HG02981 (cell line): ENCODE results near the gene APLF.
"Not testable (repeated sequence)": the region's sequence is repeated elsewhere in the genome, so short reads cannot be mapped to it uniquely, and the experiment has no call there.

Source experiments
- ATAC-seq: cut with Tn5 transposase; IDR thresholded peaks from one replicate; pipeline ENCODE4 v1.9.1; 2021; ENCODE audit warnings: mild to moderate bottlenecking, moderate library complexity; ENCODE audit not compliant: unreplicated experiment

Gene APLF

DNA sequence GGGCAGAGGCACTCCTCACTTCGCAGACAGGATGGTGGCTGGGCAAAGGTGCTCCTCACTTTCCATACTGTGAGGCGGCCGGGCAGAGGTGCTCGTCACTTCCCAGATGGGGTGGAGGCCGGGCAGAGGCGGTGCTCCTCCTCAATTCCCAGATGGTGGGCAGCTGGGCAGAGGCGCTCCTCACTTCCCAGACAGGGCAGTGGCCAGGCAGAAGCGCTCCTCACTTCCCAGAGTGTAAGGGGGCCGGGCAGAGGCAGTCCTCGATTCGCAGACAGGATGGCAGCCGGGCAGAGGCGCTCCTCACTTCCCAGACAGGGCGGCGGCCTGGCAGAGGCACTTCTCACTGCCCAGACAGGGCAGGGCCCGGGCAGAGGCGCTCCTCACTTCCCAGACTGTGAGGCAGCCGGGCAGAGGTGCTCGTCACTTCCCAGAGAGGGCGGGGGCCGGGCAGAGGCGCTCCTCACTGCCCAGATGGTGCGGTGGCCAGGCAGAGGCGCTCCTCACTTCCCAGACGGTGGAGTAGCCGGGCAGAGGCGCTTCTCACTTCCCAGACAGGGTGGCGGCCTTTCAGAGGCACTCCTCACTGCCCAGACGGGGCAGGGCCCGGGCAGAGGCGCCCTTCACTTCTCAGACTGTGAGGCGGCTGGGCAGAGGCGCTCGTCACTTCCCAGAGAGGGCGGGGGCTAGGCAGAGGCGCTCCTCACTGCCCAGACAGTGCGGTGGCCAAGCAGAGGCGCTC lies 60.1 kb downstream of the APLF start:
- ATAC-seq = not testable (repeated sequence)

DNA sequence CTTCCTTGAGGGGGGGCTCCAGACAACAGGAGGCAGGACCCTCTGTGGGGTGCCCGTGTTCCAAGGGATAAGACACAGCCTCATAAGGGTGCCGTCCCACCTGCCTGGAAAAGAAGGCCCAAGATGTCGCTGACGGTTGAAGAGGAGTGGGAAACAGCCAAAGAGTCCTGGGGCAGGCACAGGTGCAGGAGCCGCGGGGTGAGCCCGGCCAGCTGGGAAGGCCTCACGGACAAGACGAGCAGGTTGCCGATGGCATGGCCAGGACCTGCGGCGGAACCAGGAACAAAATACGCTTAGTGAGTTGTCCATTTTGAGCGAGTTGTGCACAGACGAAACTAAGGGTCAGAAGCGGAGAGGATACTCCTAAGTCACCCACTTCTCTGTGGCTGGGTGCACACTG lies 61.8 kb downstream of the APLF start:
- ATAC-seq = not testable (repeated sequence)

- not testable (repeated sequence) for ATAC-seq
Observed at GRCh38 chr2:68529651-68530050, 62.3 kb downstream of the APLF start.

DNA sequence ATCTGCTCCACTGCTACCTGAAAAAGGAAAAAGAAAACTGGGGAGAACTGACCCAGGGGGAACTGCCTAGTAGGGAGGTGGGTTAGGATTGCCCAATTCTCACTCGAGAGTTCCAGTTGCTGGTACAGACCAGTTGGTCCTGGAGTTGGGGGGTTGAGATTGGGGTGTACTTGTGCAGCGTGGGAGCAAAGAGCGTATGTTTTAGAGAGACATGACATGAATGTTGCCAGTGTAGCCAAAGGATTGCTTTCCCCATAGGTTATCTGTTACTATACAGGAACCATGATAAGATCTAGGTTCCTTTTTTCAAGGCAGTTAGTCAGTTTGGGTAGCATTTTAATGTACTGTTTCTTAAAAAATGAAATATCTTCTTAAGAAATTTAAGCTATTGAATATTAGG lies 68.6 kb downstream of the APLF start:
- ATAC-seq = no peak

DNA sequence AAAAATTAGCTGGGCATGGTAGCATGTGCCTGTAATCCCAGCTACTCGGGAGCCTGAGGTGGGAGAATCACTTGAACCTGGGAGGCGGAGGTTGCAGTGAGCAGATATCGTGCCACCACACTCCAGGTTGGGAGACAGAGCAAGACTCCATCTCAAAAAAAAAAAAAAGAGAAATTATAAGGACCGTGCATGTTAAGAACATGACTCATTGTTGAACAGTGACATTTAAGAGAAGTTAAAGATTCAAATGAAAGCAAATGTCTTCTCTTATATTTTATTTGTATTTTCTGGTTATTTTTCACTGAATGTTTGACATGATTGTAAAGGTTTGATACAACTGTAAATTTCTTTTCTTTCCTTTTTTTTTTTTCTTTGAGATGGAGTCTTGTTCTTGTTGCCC lies 69.6 kb downstream of the APLF start:
- ATAC-seq = no peak

DNA sequence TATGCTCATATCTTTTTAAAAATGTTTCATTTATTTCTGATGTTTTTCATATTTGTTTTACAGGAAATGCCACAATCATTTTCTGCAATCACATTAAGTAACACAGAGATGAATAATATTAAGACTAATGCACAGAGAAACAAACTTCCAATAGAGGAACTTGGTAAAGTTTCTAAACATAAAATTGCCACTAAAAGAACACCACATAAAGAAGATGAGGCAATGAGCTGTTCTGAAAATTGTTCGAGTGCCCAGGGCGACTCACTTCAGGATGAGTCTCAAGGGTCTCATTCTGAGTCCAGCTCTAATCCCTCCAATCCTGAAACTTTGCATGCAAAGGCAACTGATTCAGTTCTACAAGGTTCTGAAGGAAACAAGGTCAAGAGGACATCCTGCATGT lies 70.4 kb downstream of the APLF start:
- ATAC-seq = no peak

- ATAC-seq = no peak
Observed at GRCh38 chr2:68544811-68545210, 77.4 kb downstream of the APLF start.

DNA sequence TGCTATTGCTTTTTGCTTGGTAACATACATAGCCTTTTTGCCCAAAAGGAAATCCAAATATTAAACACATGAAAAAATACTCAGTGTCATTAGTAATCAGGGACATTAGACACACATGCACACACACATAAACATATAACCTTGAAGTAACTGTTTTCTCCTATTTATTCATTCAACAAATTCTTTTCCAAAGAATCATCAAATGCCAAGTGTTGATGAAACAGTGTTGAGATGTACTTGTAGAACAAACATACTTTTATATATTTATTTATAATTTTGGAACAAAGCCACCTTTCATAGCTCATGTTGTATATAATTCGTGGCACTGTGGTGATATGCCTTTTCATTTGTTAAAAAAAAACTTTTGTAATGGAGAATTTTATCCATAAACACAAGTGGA lies 81.0 kb downstream of the APLF start:
- no peak for ATAC-seq

DNA sequence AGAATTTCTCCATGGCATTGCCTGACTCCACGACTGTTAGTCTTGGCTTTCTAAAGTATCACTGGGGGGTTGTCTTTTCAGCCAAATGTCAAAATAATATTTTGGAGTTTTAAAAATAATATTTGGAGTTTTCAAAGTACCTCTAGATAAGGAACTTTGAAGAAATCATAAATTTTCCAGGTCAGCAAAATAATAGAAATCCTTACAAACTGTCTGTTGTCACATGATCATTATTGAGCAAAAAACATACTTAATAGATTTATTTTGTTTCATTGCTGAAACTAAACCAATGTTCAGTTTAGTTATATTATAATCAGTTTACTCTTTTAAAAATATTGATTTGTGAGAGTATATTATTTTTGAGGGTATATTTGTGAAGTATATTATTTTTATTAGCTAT lies 85.7 kb downstream of the APLF start:
- no peak for ATAC-seq

GRCh38 chr2:68555425-68556206 lies 88.2 kb downstream of the APLF start:
- not testable (repeated sequence) for ATAC-seq

- no peak for ATAC-seq
Observed at GRCh38 chr2:68556381-68556780, 89.0 kb downstream of the APLF start.

GRCh38 chr2:68558576-68558975 lies 91.2 kb downstream of the APLF start:
- no peak for ATAC-seq

- no peak for ATAC-seq
Observed at GRCh38 chr2:68559692-68560091, 92.3 kb downstream of the APLF start.

DNA sequence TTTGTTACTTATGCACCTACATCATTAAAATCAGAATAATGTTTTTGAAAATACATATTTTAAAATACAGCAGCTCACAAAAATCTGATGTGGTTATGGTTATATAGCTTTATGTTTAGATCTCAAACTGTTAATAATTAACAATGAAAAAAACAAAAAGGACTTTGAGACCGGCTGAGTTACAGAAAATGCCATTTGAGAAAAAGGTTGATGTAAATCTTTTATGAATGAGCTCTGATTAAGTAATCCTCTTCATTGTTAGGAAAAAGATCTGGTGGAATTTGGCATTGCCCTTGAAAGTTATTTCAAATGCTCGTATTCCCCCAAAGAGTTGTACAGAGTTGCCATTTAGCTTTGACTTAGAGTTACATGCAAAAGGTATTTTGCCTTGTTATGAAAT lies 93.2 kb downstream of the APLF start:
- no peak for ATAC-seq

DNA sequence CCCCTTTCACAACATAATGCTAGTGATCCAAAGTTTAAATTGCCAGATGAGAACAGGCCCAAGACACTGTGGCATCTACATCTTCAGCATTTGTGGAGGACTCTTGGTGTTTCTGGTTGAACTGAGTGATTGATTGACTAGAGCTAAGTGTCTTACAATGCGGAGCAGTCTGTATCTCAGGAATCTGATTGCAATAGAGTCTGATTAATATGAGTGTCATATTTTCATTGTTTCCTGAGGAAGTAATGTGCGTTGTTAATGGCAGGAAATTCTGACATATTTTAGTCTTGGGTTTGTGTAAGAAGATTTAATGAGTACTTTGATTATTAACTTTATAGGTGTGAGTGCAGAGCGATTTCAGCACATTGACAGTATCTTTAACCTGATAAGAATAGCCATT lies 94.0 kb downstream of the APLF start:
- ATAC-seq = no peak

GRCh38 chr2:68562934-68563333 lies 95.5 kb downstream of the APLF start:
- ATAC-seq = no peak

- ATAC-seq = no peak
Observed at GRCh38 chr2:68564426-68564825, 97.0 kb downstream of the APLF start.

DNA sequence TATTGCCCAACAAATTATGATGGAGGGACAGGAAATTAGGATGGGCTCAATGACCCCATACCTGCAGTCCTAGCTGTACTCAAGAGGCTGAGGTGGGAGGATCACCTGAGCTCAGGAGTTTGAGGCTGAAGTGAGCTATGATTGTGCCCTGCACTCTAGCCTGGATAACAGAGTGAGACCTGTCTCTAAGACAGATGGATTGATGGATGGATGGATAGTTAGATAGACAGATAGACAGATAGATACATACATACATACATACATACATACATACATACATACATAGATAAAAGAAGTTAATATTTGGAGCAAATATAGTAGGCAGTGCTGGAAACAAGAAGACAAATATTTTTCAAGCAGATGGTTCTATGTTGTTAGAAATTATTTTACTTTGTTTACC lies 97.9 kb downstream of the APLF start:
- ATAC-seq = no peak

GRCh38 chr2:68565858-68566257 lies 98.5 kb downstream of the APLF start:
- no peak for ATAC-seq

DNA sequence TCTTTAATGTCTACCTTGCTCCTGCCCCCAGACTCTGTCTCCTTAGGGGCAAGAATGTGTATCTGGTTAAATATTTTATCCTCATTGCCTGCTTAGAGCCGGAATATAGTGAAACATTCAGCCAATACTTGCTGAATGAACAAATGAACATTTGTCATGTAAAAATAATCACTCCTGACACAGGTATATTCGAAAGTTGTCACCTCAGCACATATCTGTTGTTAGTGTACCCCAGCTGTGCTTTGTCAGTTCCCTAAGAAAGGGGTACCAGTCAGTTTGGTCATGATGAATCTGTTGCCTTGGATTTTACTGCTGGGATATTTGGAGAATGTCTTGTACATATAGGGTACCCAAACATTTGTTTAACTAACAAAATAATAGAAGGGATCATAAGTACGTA lies 99.0 kb downstream of the APLF start:
- no peak for ATAC-seq

DNA sequence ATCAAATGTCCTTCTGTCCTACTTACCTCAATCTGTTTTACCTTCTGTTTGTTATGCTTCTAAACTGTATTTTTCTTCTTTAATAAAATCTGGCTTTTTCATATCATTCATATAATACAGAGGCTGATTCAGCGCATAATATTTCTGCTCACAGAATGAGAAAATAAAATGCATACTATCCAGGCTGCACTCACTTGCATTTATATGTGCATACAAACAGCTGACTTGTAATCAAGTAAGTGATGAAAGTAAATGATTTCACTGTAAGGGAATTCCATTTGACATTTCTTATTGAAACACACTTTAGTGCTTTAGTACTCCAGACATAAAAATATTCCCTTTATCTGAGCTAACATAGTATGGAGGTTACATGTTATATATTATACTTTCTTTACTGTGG lies 100.7 kb downstream of the APLF start:
- no peak for ATAC-seq

DNA sequence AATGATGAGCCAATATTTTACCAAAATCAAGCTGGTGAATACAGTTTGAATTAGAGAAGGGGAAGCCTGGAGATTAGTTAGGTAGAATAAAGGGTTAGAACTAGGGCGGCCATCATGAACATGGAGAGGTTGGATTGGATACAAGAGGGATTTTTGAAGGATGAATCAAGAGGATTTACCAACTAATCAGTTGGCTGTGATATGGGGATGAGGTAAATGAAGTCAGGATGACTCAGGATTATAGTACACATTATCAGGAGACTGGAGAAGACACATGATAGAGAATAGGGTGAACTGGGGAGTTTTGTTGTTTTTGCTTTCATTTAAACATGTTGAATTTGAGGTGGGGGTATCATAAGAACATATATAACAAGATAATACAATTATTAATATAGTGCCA lies 102.2 kb downstream of the APLF start:
- ATAC-seq = no peak
